Measurements from ENCODE around the gene CCP110.
A peak's percentile ranks its signal among the peaks of the same experiment; 100 is the strongest.

- TF ChIP-seq SUZ12 (IDR thresholded peaks at IDR 0.05; ENCODE audit: extremely low read depth, insufficient read depth, insufficient read length) (no peak), ZNF274 (IDR thresholded peaks at IDR 0.05; ENCODE audit: low read depth, low read length) (no peak), YY1 (IDR thresholded peaks at IDR 0.05; ENCODE audit: insufficient read depth, insufficient read length) (peak; percentile 54)
Measured at GRCh38 chr16:19523559-19524355, at the start of gene CCP110.

All from NT2/D1 (cell line).